GM12878 (cell line): Measurements from ENCODE around the gene SKAP1.
"Not testable (repeated sequence)": the region's sequence is repeated elsewhere in the genome, so short reads cannot be mapped to it uniquely, and the experiment has no call there.

Experiments
- BCL3 ChIP-seq: IDR thresholded peaks from 2 replicates; pipeline ENCODE4 v1.6.1; 2011; ENCODE audit warnings: borderline replicate concordance, low read depth, mild to moderate bottlenecking, moderate library complexity, low read length; ENCODE audit not compliant: insufficient read depth, poor library complexity, severe bottlenecking
- CTCF ChIP-seq, 3 experiments: IDR thresholded peaks in 2 of 3; conservative IDR thresholded peaks in 1 of 3; 2 replicates each; pipeline ENCODE4 v1.5.1; 2011; ENCODE audit warnings: low read depth in 3 of 3, low read length in 3 of 3, mild to moderate bottlenecking in 3 of 3, control low read depth in 2 of 3, moderate library complexity in 2 of 3, inconsistent platforms in 1 of 3, mixed read lengths in 1 of 3; ENCODE audit not compliant: control insufficient read depth in 2 of 3, insufficient read depth in 1 of 3; ENCODE audit errors: extremely low read depth in 1 of 3
- ETV6 ChIP-seq, 2 experiments: fragments of 450-650 bp in 1 of 2; IDR thresholded peaks in 1 of 2; conservative IDR thresholded peaks in 1 of 2; 2 replicates each; pipeline ENCODE4 v1.6.1; 2014; ENCODE audit warnings: antibody characterized with exemption in 1 of 2, borderline replicate concordance in 1 of 2, low read depth in 1 of 2, mild to moderate bottlenecking in 1 of 2, moderate library complexity in 1 of 2
- EZH2 ChIP-seq: IDR thresholded peaks from 2 replicates; pipeline ENCODE4 v1.6.1; 2012; ENCODE audit warnings: low read depth, mild to moderate bottlenecking, control low read depth, inconsistent platforms, low read length, borderline replicate concordance; ENCODE audit not compliant: control insufficient read depth
- IRF3 ChIP-seq: fragments of 450-650 bp; IDR thresholded peaks from 2 replicates; pipeline ENCODE4 v1.6.1; 2014; ENCODE audit warnings: mild to moderate bottlenecking
- MYC ChIP-seq: IDR thresholded peaks from 2 replicates; pipeline ENCODE4 v1.6.1; 2011; ENCODE audit warnings: mild to moderate bottlenecking, low read length, moderate library complexity, inconsistent platforms; ENCODE audit not compliant: insufficient read depth, insufficient replicate concordance, insufficient read length, severe bottlenecking
- NBN ChIP-seq: fragments of 450-650 bp; IDR thresholded peaks from 2 replicates; pipeline ENCODE4 v1.6.1; 2016
- POLR2AphosphoS5 ChIP-seq: IDR thresholded peaks from 2 replicates; pipeline ENCODE4 v1.6.1; 2011; ENCODE audit warnings: mild to moderate bottlenecking, low read length, inconsistent platforms
- POU2F2 ChIP-seq: IDR thresholded peaks from 3 replicates; pipeline ENCODE4 v1.6.1; 2011; ENCODE audit warnings: low read depth, mild to moderate bottlenecking, low read length, borderline replicate concordance
- RCOR1 ChIP-seq: conservative IDR thresholded peaks from 2 replicates; pipeline ENCODE4 v1.6.1; 2012; ENCODE audit warnings: low read depth, low read length, improper control_type of control experiment
- SMC3 ChIP-seq: IDR thresholded peaks from 2 replicates; pipeline ENCODE4 v1.6.1; 2011; ENCODE audit warnings: low read length, improper control_type of control experiment, borderline replicate concordance
- USF2 ChIP-seq: IDR thresholded peaks from 2 replicates; pipeline ENCODE4 v1.6.1; 2011; ENCODE audit warnings: low read depth, low read length, improper control_type of control experiment, borderline replicate concordance

DNA sequence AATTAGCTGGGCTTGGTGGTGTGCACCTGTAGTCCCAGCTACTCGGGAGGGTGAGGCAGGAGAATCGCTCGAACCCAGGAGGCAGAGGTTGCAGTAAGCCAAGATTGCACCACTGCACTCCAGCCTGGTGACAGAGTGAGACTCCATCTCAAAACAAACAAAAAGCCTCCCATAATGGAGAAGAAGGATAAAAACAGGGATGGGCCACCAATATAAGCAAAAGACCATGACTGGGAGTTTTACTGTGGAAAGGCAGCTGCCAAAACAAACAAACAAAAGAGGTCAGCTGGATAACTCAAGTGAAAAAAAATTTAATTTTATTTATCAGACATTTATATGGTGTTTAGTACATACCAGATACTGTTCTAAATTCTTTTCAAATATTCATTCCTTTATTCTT lies 8.0 kb downstream of the SKAP1 start:
- not testable (repeated sequence) for TF ChIP-seq POU2F2; MYC; CTCF (IDR thresholded peaks at IDR 0.05 in 2 of 3, conservative IDR thresholded peaks at IDR 0.05 in 1 of 3; ENCODE audit: control insufficient read depth in 2 of 3, extremely low read depth in 1 of 3, insufficient read depth in 1 of 3, low read depth in 3 of 3, low read length in 3 of 3); POLR2AphosphoS5; ETV6 (conservative IDR thresholded peaks at IDR 0.05 in 1 of 2, IDR thresholded peaks at IDR 0.05 in 1 of 2; ENCODE audit: borderline replicate concordance in 1 of 2, low read depth in 1 of 2); IRF3; EZH2; USF2; BCL3; SMC3; RCOR1; NBN
